ENCODE results near the gene THOC2.
"Not testable (repeated sequence)": the region's sequence is repeated elsewhere in the genome, so short reads cannot be mapped to it uniquely, and the experiment has no call there.

Gene THOC2

GRCh38 chrX:123713841-123714240, 19.0 kb downstream of the THOC2 start:
- no peak overlapping the region for H3K4me3 Mint-ChIP-seq
- no peaks in the 10 kb centered on the region for H3K9me3 Mint-ChIP-seq
- H3K36me3 Mint-ChIP-seq = peaks cover 12% of the 10 kb centered on the region
- CTCF ChIA-PET = no interaction called here
- H3K4me1 Mint-ChIP-seq = peaks cover 12% of the 10 kb centered on the region
- peak overlapping the region; percentile 72 for H3K27ac Mint-ChIP-seq
- no peaks in the 10 kb centered on the region for H3K27me3 Mint-ChIP-seq
- no peak for DNase-seq

DNA sequence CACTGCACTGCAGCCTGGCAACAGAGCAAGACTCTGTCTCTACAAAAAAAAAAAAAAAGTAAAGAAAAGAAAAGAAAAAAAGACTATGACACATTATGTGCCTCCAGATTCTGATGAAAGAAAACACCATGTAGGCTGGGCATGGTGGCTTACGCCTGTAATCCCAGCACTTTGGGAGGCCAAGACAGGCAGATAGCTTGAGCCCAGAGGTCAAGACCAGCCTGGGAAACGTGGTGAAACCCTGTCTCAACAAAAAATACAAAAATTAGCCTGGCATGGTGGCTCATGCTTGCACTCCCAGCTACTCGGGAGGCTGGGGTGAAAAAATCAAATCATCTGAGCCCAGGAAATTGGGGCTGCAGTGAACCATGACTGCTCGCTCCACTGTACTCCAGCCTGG, 19.4 kb downstream of the THOC2 start:
- Mint-ChIP-seq H3K27me3 (no peaks in the 10 kb centered on the region), H3K4me1 (peaks cover 12% of the 10 kb centered on the region), H3K36me3 (peaks cover 12% of the 10 kb centered on the region), H3K9me3 (no peaks in the 10 kb centered on the region), H3K4me3 (no peak overlapping the region), H3K27ac (no peak overlapping the region)
- no peak for DNase-seq
- CTCF ChIA-PET = no interaction called here

GRCh38 chrX:123711201-123711600, 21.7 kb downstream of the THOC2 start:
- DNase-seq, H3K27me3 Mint-ChIP-seq, H3K4me3 Mint-ChIP-seq, H3K9me3 Mint-ChIP-seq, H3K27ac Mint-ChIP-seq, H3K36me3 Mint-ChIP-seq, H3K4me1 Mint-ChIP-seq, CTCF ChIA-PET: not testable (repeated sequence)

- DNase-seq = no peak
- H3K27me3 Mint-ChIP-seq = no peaks in the 10 kb centered on the region
- H3K4me3 Mint-ChIP-seq = no peak overlapping the region
- H3K4me1 Mint-ChIP-seq = peaks cover 3% of the 10 kb centered on the region
- peaks cover 3% of the 10 kb centered on the region for H3K36me3 Mint-ChIP-seq
- CTCF ChIA-PET = no interaction called here
- H3K9me3 Mint-ChIP-seq = no peaks in the 10 kb centered on the region
- H3K27ac Mint-ChIP-seq = no peak overlapping the region
These were observed 28.1 kb downstream of the THOC2 start for GRCh38 chrX:123704781-123705180.

- no peaks in the 10 kb centered on the region for H3K36me3 Mint-ChIP-seq
- no peak overlapping the region for H3K27ac Mint-ChIP-seq
- no peaks in the 10 kb centered on the region for H3K27me3 Mint-ChIP-seq
- no peak overlapping the region for H3K4me3 Mint-ChIP-seq
- H3K4me1 Mint-ChIP-seq = no peaks in the 10 kb centered on the region
- no peaks in the 10 kb centered on the region for H3K9me3 Mint-ChIP-seq
- CTCF ChIA-PET = no interaction called here
- no peak for DNase-seq
These were observed 33.8 kb downstream of the THOC2 start for GRCh38 chrX:123698979-123699520.

- CTCF ChIA-PET = no interaction called here
- peaks cover 4% of the 10 kb centered on the region for H3K36me3 Mint-ChIP-seq
These were observed 36.5 kb downstream of the THOC2 start for GRCh38 chrX:123696334-123696733.

GRCh38 chrX:123695242-123695641, 37.6 kb downstream of the THOC2 start:
- Mint-ChIP-seq H3K4me3 (no peak overlapping the region), H3K4me1 (no peaks in the 10 kb centered on the region), H3K36me3 (peaks cover 4% of the 10 kb centered on the region), H3K27ac (no peak overlapping the region), H3K27me3 (no peaks in the 10 kb centered on the region), H3K9me3 (no peaks in the 10 kb centered on the region)
- no peak for DNase-seq
- CTCF ChIA-PET = no interaction called here

More at GRCh38 chrX:123696334-123696733, 36.5 kb downstream of the THOC2 start:
- H3K27ac Mint-ChIP-seq = no peak overlapping the region
- H3K9me3 Mint-ChIP-seq = no peaks in the 10 kb centered on the region
- no peak for DNase-seq
- H3K4me1 Mint-ChIP-seq = no peaks in the 10 kb centered on the region
- no peak overlapping the region for H3K4me3 Mint-ChIP-seq
- no peaks in the 10 kb centered on the region for H3K27me3 Mint-ChIP-seq

DNA sequence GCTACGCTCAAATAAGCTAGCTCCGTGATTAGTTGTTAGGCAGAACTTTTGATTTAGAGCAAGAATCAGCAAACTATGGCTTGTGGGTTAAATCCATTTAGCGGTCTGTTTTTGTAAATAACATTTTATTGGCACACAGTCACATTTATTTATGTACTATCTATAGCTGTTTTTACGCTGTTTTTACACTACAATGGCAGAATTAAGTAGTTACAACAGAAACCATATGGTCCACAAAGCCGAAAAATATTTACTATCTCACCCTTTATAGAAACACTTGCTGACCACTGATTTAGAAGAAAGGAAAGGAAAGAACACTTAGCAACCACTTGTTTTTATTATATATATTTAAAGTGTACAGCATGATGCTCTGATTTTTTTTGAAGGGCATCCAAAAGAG, 41.1 kb downstream of the THOC2 start:
- Mint-ChIP-seq H3K4me1 (no peaks in the 10 kb centered on the region), H3K9me3 (no peaks in the 10 kb centered on the region), H3K4me3 (no peak overlapping the region), H3K27ac (no peak overlapping the region), H3K27me3 (no peaks in the 10 kb centered on the region), H3K36me3 (peaks cover 15% of the 10 kb centered on the region)
- CTCF ChIA-PET = no interaction called here
- no peak for DNase-seq

DNA sequence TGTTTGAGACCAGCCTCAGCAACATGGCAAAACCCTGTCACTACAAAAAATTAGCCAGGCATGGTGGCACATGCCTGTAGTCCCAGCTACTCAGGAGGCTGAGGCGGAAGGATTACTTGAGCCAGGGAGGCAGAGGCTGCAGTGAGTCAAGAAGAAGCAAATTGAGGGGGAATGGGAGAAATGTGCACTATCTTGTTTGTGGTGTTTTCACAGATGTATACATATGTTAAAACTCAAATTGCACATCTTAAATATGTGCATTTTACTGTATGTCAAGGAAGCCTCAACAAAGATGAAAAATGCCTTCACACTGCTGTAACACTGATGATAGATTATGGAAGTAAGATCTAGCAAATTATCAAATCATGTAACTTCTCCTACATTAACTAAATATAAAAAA, 44.3 kb downstream of the THOC2 start:
- Mint-ChIP-seq H3K9me3 (no peaks in the 10 kb centered on the region), H3K27ac (no peak overlapping the region), H3K27me3 (no peaks in the 10 kb centered on the region), H3K4me3 (no peak overlapping the region), H3K36me3 (peaks cover 29% of the 10 kb centered on the region), H3K4me1 (no peaks in the 10 kb centered on the region)
- DNase-seq = no peak
- CTCF ChIA-PET = no interaction called here

- H3K4me3 Mint-ChIP-seq = no peak overlapping the region
- CTCF ChIA-PET = no interaction called here
- no peaks in the 10 kb centered on the region for H3K4me1 Mint-ChIP-seq
- no peaks in the 10 kb centered on the region for H3K9me3 Mint-ChIP-seq
- no peak for DNase-seq
- H3K36me3 Mint-ChIP-seq = peaks cover 43% of the 10 kb centered on the region
- no peaks in the 10 kb centered on the region for H3K27me3 Mint-ChIP-seq
- no peak overlapping the region for H3K27ac Mint-ChIP-seq
These were observed 47.6 kb downstream of the THOC2 start for GRCh38 chrX:123685232-123685631.

DNA sequence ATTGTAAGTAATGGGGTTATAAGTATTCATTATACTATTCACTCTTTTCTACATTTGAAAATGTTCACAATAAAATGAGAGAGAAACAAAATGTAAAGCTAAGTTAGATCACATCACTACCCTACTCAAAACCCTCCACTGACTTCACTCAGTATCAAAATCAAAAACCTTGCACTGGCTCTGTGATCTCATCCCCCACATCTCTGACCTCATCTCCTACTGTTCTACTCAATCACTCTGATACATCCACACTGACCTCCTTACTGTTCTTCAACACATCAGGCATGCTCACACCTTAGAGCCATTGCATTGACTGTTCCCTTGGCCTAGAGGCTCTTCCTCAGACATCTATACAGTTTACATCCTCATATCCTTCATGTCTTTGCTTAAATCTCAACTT, 50.7 kb downstream of the THOC2 start:
- no peaks in the 10 kb centered on the region for H3K9me3 Mint-ChIP-seq
- peaks cover 42% of the 10 kb centered on the region for H3K36me3 Mint-ChIP-seq
- no peaks in the 10 kb centered on the region for H3K27me3 Mint-ChIP-seq
- no peak overlapping the region for H3K27ac Mint-ChIP-seq
- H3K4me1 Mint-ChIP-seq = no peaks in the 10 kb centered on the region
- DNase-seq = no peak
- H3K4me3 Mint-ChIP-seq = no peak overlapping the region
- CTCF ChIA-PET = no interaction called here

- H3K27ac Mint-ChIP-seq, CTCF ChIA-PET, H3K4me1 Mint-ChIP-seq, H3K4me3 Mint-ChIP-seq, H3K27me3 Mint-ChIP-seq, H3K9me3 Mint-ChIP-seq, DNase-seq: not testable (repeated sequence)
- peaks cover 42% of the 10 kb centered on the region for H3K36me3 Mint-ChIP-seq
These were observed 53.0 kb downstream of the THOC2 start for GRCh38 chrX:123679733-123680460.

DNA sequence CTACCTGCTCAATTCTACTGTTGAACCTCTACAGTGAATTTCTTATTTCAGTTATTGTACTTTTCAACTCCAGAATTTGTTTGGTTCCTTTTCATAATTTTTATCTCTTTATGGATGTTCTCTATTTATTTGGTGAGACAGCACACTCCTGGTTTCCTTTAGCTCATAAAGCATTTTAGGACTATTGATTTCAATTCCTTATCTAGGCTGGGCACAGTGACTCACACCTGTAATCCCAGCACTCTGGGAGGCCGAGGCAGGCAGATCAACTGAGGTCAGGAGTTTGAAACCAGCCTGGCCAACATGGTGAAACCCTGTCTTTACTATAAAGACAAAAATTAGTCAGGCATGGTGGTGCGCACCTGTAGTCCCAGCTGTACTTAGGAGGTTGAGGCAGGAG, 57.7 kb downstream of the THOC2 start:
- H3K4me3 Mint-ChIP-seq = no peak overlapping the region
- no peaks in the 10 kb centered on the region for H3K4me1 Mint-ChIP-seq
- H3K27ac Mint-ChIP-seq = no peak overlapping the region
- DNase-seq = no peak
- no peaks in the 10 kb centered on the region for H3K9me3 Mint-ChIP-seq
- no peaks in the 10 kb centered on the region for H3K27me3 Mint-ChIP-seq
- CTCF ChIA-PET = no interaction called here
- H3K36me3 Mint-ChIP-seq = peaks cover 32% of the 10 kb centered on the region

DNA sequence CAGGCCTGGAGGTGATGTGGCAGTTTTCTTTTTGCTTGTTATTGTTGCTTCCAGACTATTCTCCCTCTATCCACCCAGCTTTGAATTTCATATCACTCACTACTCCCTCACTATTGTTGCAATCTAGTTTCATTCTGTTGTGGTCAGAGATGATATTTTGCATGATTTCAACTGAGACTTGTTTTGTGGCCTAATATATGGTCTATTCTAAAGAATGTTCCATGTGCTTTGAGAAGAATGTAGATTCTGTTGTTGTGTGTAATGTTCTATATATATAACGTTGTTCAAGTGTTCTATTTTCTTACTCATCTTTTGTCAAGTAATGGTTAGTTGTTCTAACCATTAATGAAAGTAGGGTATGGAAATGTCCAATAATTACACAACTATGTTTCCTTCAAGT, 59.0 kb downstream of the THOC2 start:
- peaks cover 33% of the 10 kb centered on the region for H3K36me3 Mint-ChIP-seq
- H3K4me3 Mint-ChIP-seq = no peak overlapping the region
- no peaks in the 10 kb centered on the region for H3K9me3 Mint-ChIP-seq
- H3K27ac Mint-ChIP-seq = no peak overlapping the region
- H3K4me1 Mint-ChIP-seq = no peaks in the 10 kb centered on the region
- DNase-seq = no peak
- no peaks in the 10 kb centered on the region for H3K27me3 Mint-ChIP-seq
- CTCF ChIA-PET = no interaction called here

GRCh38 chrX:123665197-123665596, 67.7 kb downstream of the THOC2 start:
- Mint-ChIP-seq H3K9me3 (no peaks in the 10 kb centered on the region), H3K36me3 (peaks cover 57% of the 10 kb centered on the region), H3K27ac (no peak overlapping the region), H3K4me3 (no peak overlapping the region), H3K4me1 (no peaks in the 10 kb centered on the region), H3K27me3 (no peaks in the 10 kb centered on the region)
- CTCF ChIA-PET = no interaction called here
- DNase-seq = no peak

All from activated naive CD4-positive, alpha-beta T cell treated with anti-CD3 and anti-CD28 coated beads, Interleukin-2, amount 10 ng/mL, durations not matched to agents 7 days and 5 days (primary cell).